Gastroesophageal sphincter (tissue), 3 donors: ENCODE measurements around the gene OR56A4.

Source experiments
- EP300 ChIP-seq: sonication (generic); formaldehyde crosslinking; IDR thresholded peaks from one replicate; pipeline ENCODE4 v1.6.1; 2017; ENCODE audit warnings: antibody characterized with exemption, mild to moderate bottlenecking
- TF ChIP-seq, protein P1 (sequence below), 4 experiments: fragments of 200-600 bp in 2 of 4; fragments of 450-650 bp in 2 of 4; sonication (generic) in 1 of 4; IDR thresholded peaks; one replicate each; pipeline ENCODE4 v1.5.1; 2017 to 2019; ENCODE audit warnings: antibody characterized with exemption in 4 of 4, mild to moderate bottlenecking in 2 of 4, moderate library complexity in 2 of 4

DNA sequence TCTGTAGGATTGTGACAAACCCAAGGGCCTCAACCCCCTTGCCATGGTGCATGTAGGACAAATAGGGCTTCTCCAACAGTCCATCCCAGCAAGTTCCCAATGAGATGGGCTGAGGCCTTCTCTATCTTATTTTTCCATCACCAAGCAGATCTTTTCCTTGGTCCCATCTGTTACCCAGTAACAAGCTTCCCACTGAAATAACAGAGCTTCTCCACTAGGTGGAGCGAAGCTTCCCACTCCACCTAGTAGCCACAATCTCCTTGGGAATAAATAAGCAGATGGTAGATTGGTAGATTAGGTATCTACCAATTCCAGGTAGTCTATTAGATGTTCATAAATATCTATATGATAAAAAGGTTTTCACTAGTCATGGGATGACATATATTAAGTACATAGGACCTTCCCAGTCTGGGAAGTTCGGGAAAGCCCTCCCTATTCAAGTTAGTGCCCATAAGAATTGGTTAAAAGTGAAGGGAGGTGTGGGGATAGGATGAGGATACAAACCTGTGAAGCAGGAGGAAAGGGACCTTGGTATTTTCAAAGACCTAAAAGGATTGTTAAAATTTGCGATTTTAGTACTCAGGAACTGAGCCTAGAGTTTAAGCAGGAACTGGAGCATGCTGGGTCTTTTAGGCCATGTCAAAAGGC, 14.0 kb downstream of the OR56A4 start:
- TF ChIP-seq, protein P1, sequence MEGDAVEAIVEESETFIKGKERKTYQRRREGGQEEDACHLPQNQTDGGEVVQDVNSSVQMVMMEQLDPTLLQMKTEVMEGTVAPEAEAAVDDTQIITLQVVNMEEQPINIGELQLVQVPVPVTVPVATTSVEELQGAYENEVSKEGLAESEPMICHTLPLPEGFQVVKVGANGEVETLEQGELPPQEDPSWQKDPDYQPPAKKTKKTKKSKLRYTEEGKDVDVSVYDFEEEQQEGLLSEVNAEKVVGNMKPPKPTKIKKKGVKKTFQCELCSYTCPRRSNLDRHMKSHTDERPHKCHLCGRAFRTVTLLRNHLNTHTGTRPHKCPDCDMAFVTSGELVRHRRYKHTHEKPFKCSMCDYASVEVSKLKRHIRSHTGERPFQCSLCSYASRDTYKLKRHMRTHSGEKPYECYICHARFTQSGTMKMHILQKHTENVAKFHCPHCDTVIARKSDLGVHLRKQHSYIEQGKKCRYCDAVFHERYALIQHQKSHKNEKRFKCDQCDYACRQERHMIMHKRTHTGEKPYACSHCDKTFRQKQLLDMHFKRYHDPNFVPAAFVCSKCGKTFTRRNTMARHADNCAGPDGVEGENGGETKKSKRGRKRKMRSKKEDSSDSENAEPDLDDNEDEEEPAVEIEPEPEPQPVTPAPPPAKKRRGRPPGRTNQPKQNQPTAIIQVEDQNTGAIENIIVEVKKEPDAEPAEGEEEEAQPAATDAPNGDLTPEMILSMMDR (IDR thresholded peaks at IDR 0.05) = peak in 1 of 4 experiments; percentile 22
- no peak for TF ChIP-seq EP300
